SU-DHL-6 (cell line): ENCODE measurements around the gene GLS.

Experiments used
- CTCF ChIP-seq: fragments of 200-600 bp; sonication (generic); IDR thresholded peaks from one replicate; pipeline ENCODE4 v1.5.1; 2017; ENCODE audit warnings: antibody characterized with exemption, mild to moderate bottlenecking, low read length, moderate library complexity; ENCODE audit not compliant: insufficient read depth, poor library complexity, severe bottlenecking
- EZH2phosphoT487 ChIP-seq: fragments of 200-600 bp; sonication (generic), shearing (Covaris generic); conservative IDR thresholded peaks from 2 replicates; pipeline ENCODE4 v1.6.1; 2018; ENCODE audit warnings: mild to moderate bottlenecking, antibody characterized with exemption, low read length, moderate library complexity, mixed read lengths

- TF ChIP-seq CTCF (no peak), EZH2phosphoT487 (no peak)
These were observed 100.7 kb downstream of the GLS start for GRCh38 chr2:190981333-190981732.
